AG04450 (cell line): Measurements from ENCODE around the gene ZNF837. TPM values are rescaled to one million over a fixed set of nuclear protein-coding genes. Genes with fewer than 3 reads are reported as not detected.

Experiments used
- CTCF ChIA-PET: fragments of 300-600, 350-600 bp; formaldehyde crosslinking; extraction: SDS; loops from one replicate; lab custom pipeline; 2022; ENCODE audit warnings: antibody characterized with exemption, inconsistent platforms; lab: Charles Lee
- POLR2A ChIA-PET: fragments of 350-600 bp; formaldehyde crosslinking; extraction: SDS; loops from one replicate; lab custom pipeline; 2021; ENCODE audit warnings: antibody characterized with exemption, inconsistent platforms; lab: Yijun Ruan, JAX
- DNase-seq: peaks from one replicate; pipeline ENCODE4 v3.0.0-alpha.2; 2011; ENCODE audit warnings: low read depth, low spot score
- H3K27ac ChIP-seq: one replicate; pipeline ENCODE4 v1.5.1; 2012; ENCODE audit warnings: low read depth, low read length, control low read depth
- H3K27me3 ChIP-seq: one replicate; pipeline ENCODE4 v1.6.0; 2012; ENCODE audit warnings: low read length; ENCODE audit not compliant: control insufficient read depth, insufficient read depth
- H3K4me3 ChIP-seq: 2 replicates; pipeline ENCODE4 v1.5.1; 2011; ENCODE audit warnings: mild to moderate bottlenecking, low read depth, low read length, control low read depth
- H3K9me3 ChIP-seq: 2 replicates; pipeline ENCODE4 v1.5.1; 2012; ENCODE audit warnings: low read length; ENCODE audit not compliant: control insufficient read depth, insufficient read depth
- CTCF ChIP-seq: IDR thresholded peaks from 2 replicates; pipeline ENCODE4 v1.5.1; 2011; ENCODE audit warnings: low read depth, low read length, control low read depth, inconsistent platforms
- polyA plus RNA-seq: library from polyadenylated mRNA; depleted of rRNA; stranded (reverse); fragments of >200 nt; gene quantifications from 2 replicates; pipeline ENCODE4 v1.2.3, GENCODE V29; 2011; rRNA removed
- small RNA-seq: library from RNA; depleted of rRNA; stranded (forward); fragments of <200 nt; gene quantifications from one replicate; pipeline ENCODE3, GENCODE V24; 2012; ENCODE audit warnings: low read depth; ENCODE audit not compliant: insufficient read length

The ZNF837 gene
- polyA plus RNA-seq, 1 experiment, result 0.33 TPM

- CTCF ChIA-PET, result no interaction called here
- peak overlapping the region; percentile 96 for H3K4me3 ChIP-seq
- POLR2A ChIA-PET, result interaction anchor here (0.8 to 1.5 kb wide), 2 partner anchors 20 to 37 kb away, joined by 3 to 7 read pairs; partner anchors contain the start of genes ERVK3-1 and ZNF497
- DNase-seq, result no peak
- H3K27ac ChIP-seq, result no peak overlapping the region
- no peak for TF ChIP-seq CTCF
- H3K27me3 ChIP-seq, result no peaks in the 10 kb centered on the region
- no peaks in the 10 kb centered on the region; the same call in 1 of the 2 replicates for H3K9me3 ChIP-seq
These were observed 55.4 kb downstream of the ZNF837 start for GRCh38 chr19:58325311-58326022.

GRCh38 chr19:58319241-58319640 lies 61.6 kb downstream of the ZNF837 start:
- no peak for DNase-seq
- ChIA-PET POLR2A (no interaction called here), CTCF (no interaction called here)
- Histone ChIP-seq H3K4me3 (no peak overlapping the region), H3K27ac (no peak overlapping the region), H3K9me3 (no peaks in the 10 kb centered on the region), H3K27me3 (no peaks in the 10 kb centered on the region)
- TF ChIP-seq CTCF, result no peak

GRCh38 chr19:58318297-58318696 lies 62.5 kb downstream of the ZNF837 start:
- ChIA-PET POLR2A (no interaction called here), CTCF (interaction anchor here (0.6 kb wide), 1 partner anchor 45 kb away, joined by 4 read pairs; no protein-coding TSS in a partner anchor)
- Histone ChIP-seq H3K27ac (no peak overlapping the region), H3K9me3 (no peaks in the 10 kb centered on the region; the same call in 1 of the 2 replicates), H3K27me3 (no peaks in the 10 kb centered on the region), H3K4me3 (no peak overlapping the region)
- no peak for TF ChIP-seq CTCF
- DNase-seq, result no peak

Small RNA genes lying within 50 kb of the gene (small RNA-seq; reads per million reads assigned to genes)
- gene MIR4754 (0.81 reads per million), gene MIR6806 (1.1 reads per million), gene RNA5SP473 (15.6 reads per million, percentile 76 among the genes with 10 or more reads in this experiment)

Other genes with a start within 250 kb of the ZNF837 start
- gene ZNF329, start 230.2 kb downstream of the ZNF837 start, polyA plus RNA-seq, result 9.5 and 10.2 TPM in 2 replicates
- 13.0 and 13.2 TPM in 2 replicates for gene ZNF274, start 198.0 kb downstream of the ZNF837 start, polyA plus RNA-seq
- 26.4 and 27.5 TPM in 2 replicates for gene ZNF544, start 152.1 kb downstream of the ZNF837 start, polyA plus RNA-seq
- 3.2 and 3.5 TPM in 2 replicates for gene ZNF8, start 102.1 kb downstream of the ZNF837 start, polyA plus RNA-seq
- gene ERVK3-1, start 75.7 kb downstream of the ZNF837 start, polyA plus RNA-seq, result 41.9 and 44.5 TPM in 2 replicates
- 2.6 and 2.7 TPM in 2 replicates for gene ZSCAN22, start 54.0 kb downstream of the ZNF837 start, polyA plus RNA-seq
- 7.5 and 13.2 TPM in 2 replicates for gene A1BG, start 27.5 kb downstream of the ZNF837 start, polyA plus RNA-seq
- 0.06 TPM in 2 replicates for gene ZNF497, start 18.3 kb downstream of the ZNF837 start, polyA plus RNA-seq
- gene RPS5, start 6.2 kb upstream of the ZNF837 start, polyA plus RNA-seq, result 1,927 and 2,646 TPM in 2 replicates
- not detected in 2 replicates for gene RNF225, start 14.6 kb upstream of the ZNF837 start, polyA plus RNA-seq
- gene ZNF584, start 27.6 kb upstream of the ZNF837 start, polyA plus RNA-seq, result 11.9 and 14.3 TPM in 2 replicates
- 4.6 and 4.8 TPM in 2 replicates for gene ZNF132, start 59.1 kb upstream of the ZNF837 start, polyA plus RNA-seq
- 1.8 and 2.3 TPM in 2 replicates for gene ZNF324B, start 70.6 kb upstream of the ZNF837 start, polyA plus RNA-seq
- 4.4 and 4.6 TPM in 2 replicates for gene ZNF324, start 86.0 kb upstream of the ZNF837 start, polyA plus RNA-seq
- 3.7 and 5.2 TPM in 2 replicates for gene ZNF446, start 95.3 kb upstream of the ZNF837 start, polyA plus RNA-seq
- gene SLC27A5, start 131.0 kb upstream of the ZNF837 start, polyA plus RNA-seq, result 7.4 and 9.8 TPM in 2 replicates
- gene ZBTB45, start 138.8 kb upstream of the ZNF837 start, polyA plus RNA-seq, result 4.2 and 6.8 TPM in 2 replicates
- gene TRIM28, start 163.0 kb upstream of the ZNF837 start, polyA plus RNA-seq, result 313 and 413 TPM in 2 replicates
- 173 and 181 TPM in 2 replicates for gene CHMP2A, start 174.1 kb upstream of the ZNF837 start, polyA plus RNA-seq
- 82.5 and 85.1 TPM in 2 replicates for gene UBE2M, start 177.6 kb upstream of the ZNF837 start, polyA plus RNA-seq
- gene MZF1, start 192.3 kb upstream of the ZNF837 start, polyA plus RNA-seq, result 5.5 and 6.2 TPM in 2 replicates